GM23338 (cell line): ENCODE results near the gene ZNF300. TPM values are rescaled to one million over a fixed set of nuclear protein-coding genes. Genes with fewer than 3 reads are reported as not detected.
A peak's percentile ranks its signal among the peaks of the same experiment; 100 is the strongest.

Experiments used
- ATAC-seq: fragments of 200-7000 bp; cut with Tn5 transposase; 3 replicates; pipeline ENCODE4 v1.9.1; 2020
- DNase-seq: peaks from one replicate; pipeline ENCODE4 v3.0.0-alpha.2; 2015; ENCODE audit warnings: low spot score
- H2AFZ ChIP-seq: fragments of 200-600 bp; sonication (generic); 2 replicates; pipeline ENCODE4 v1.8.0; 2016; ENCODE audit warnings: antibody characterized with exemption, mild to moderate bottlenecking, moderate library complexity
- H3F3A ChIP-seq: fragments of 200-600 bp; sonication (generic); replicated peaks from 2 replicates; pipeline ENCODE4 v1.8.0; 2017; ENCODE audit warnings: antibody characterized with exemption, mixed run types, low read depth
- H3K27ac ChIP-seq: fragments of 200-600 bp; sonication (generic); 2 replicates; pipeline ENCODE4 v1.6.1; 2016; ENCODE audit warnings: low read depth
- H3K27me3 ChIP-seq: fragments of 200-600 bp; sonication (generic); 2 replicates; pipeline ENCODE4 v1.8.0; 2016; ENCODE audit warnings: mild to moderate bottlenecking, mixed run types, moderate library complexity; ENCODE audit not compliant: insufficient read depth
- H3K36me3 ChIP-seq: fragments of 200-600 bp; sonication (generic); 2 replicates; pipeline ENCODE4 v1.8.0; 2016; ENCODE audit warnings: mild to moderate bottlenecking; ENCODE audit not compliant: insufficient read depth
- H3K4me1 ChIP-seq: fragments of 200-600 bp; sonication (generic); 2 replicates; pipeline ENCODE4 v1.8.0; 2016; ENCODE audit warnings: mild to moderate bottlenecking, moderate library complexity; ENCODE audit not compliant: insufficient read depth
- H3K4me2 ChIP-seq: fragments of 200-600 bp; sonication (generic); 2 replicates; pipeline ENCODE4 v1.7.1; 2017; ENCODE audit warnings: mixed run types
- H3K4me3 ChIP-seq: fragments of 200-600 bp; sonication (generic); 2 replicates; pipeline ENCODE4 v1.6.1; 2016; ENCODE audit warnings: mixed run types
- H3K79me2 ChIP-seq: fragments of 200-600 bp; sonication (generic); replicated peaks from 2 replicates; pipeline ENCODE4 v1.8.0; 2017; ENCODE audit warnings: mild to moderate bottlenecking; ENCODE audit not compliant: insufficient read depth
- H3K9me2 ChIP-seq: fragments of 200-600 bp; sonication (generic); 2 replicates; pipeline ENCODE4 v1.8.0; 2017; ENCODE audit not compliant: insufficient read depth
- H4K20me1 ChIP-seq: fragments of 200-600 bp; sonication (generic); replicated peaks from 2 replicates; pipeline ENCODE4 v1.8.0; 2017; ENCODE audit warnings: mild to moderate bottlenecking; ENCODE audit not compliant: insufficient read depth
- H3K27ac Mint-ChIP-seq: 2 replicates; pipeline ENCODE4 v1.8.0; 2020; ENCODE audit warnings: inconsistent platforms, mild to moderate bottlenecking, moderate library complexity, mixed read lengths
- H3K27me3 Mint-ChIP-seq: 3 replicates; pipeline ENCODE4 v1.8.0; 2022; ENCODE audit warnings: low read depth, mild to moderate bottlenecking, moderate library complexity, mixed read lengths, inconsistent platforms; ENCODE audit not compliant: insufficient read depth, poor library complexity
- H3K36me3 Mint-ChIP-seq: 3 replicates; pipeline ENCODE4 v1.8.0; 2021; ENCODE audit warnings: low read depth, mild to moderate bottlenecking, inconsistent platforms, moderate library complexity, mixed read lengths
- H3K4me1 Mint-ChIP-seq: 3 replicates; pipeline ENCODE4 v1.8.0; 2020; ENCODE audit warnings: mild to moderate bottlenecking, inconsistent platforms, mixed read lengths
- H3K4me3 Mint-ChIP-seq: 3 replicates; pipeline ENCODE4 v1.8.0; 2021; ENCODE audit warnings: moderate library complexity, mild to moderate bottlenecking, inconsistent platforms, mixed read lengths
- H3K9me3 Mint-ChIP-seq: 3 replicates; pipeline ENCODE4 v1.8.0; 2020; ENCODE audit warnings: moderate library complexity, mild to moderate bottlenecking, inconsistent platforms, mixed read lengths
- CREB1 ChIP-seq: fragments of 250-450 bp; sonication (Bioruptor Pico); IDR thresholded peaks from 2 replicates; pipeline ENCODE4 v1.5.0; 2020; ENCODE audit warnings: low read depth, mild to moderate bottlenecking, moderate library complexity
- CTCF ChIP-seq, 2 experiments: fragments of 200-600 bp in 1 of 2; sonication (generic) in 1 of 2; conservative IDR thresholded peaks; 2 replicates each; pipeline versions ENCODE4 v1.5.1 to v1.6.1; 2016 to 2017; ENCODE audit warnings: antibody characterized with exemption in 2 of 2, low read depth in 2 of 2, mild to moderate bottlenecking in 2 of 2, moderate library complexity in 1 of 2
- EZH2 ChIP-seq: fragments of 200-600 bp; sonication (generic); IDR thresholded peaks from one replicate; pipeline ENCODE4 v1.8.0; 2017; ENCODE audit warnings: antibody characterized with exemption, mild to moderate bottlenecking, low read depth; ENCODE audit not compliant: unreplicated experiment
- EZH2phosphoT487 ChIP-seq: fragments of 200-600 bp; sonication (generic); IDR thresholded peaks from one replicate; pipeline ENCODE4 v1.8.1; 2018; ENCODE audit warnings: antibody characterized with exemption; ENCODE audit not compliant: unreplicated experiment
- JUNB ChIP-seq: IDR thresholded peaks from one replicate; pipeline ENCODE4 v1.6.1; 2016; ENCODE audit warnings: antibody characterized with exemption; ENCODE audit not compliant: unreplicated experiment
- POLR2AphosphoS5 ChIP-seq: IDR thresholded peaks from 2 replicates; pipeline ENCODE4 v1.6.1; 2016; ENCODE audit warnings: antibody characterized with exemption, low read depth
- STAT1 ChIP-seq: IDR thresholded peaks from one replicate; pipeline ENCODE4 v1.6.1; 2016; ENCODE audit warnings: antibody characterized with exemption; ENCODE audit not compliant: unreplicated experiment
- ZNF114 ChIP-seq: fragments of 250-450 bp; sonication (Bioruptor Pico); IDR thresholded peaks from 2 replicates; pipeline ENCODE4 v1.5.0; 2020; ENCODE audit warnings: mild to moderate bottlenecking, moderate library complexity
- ZNF331 ChIP-seq: fragments of 250-450 bp; sonication (Bioruptor Pico); IDR thresholded peaks from 2 replicates; pipeline ENCODE4 v1.5.0; 2020; ENCODE audit warnings: low read depth, mild to moderate bottlenecking, moderate library complexity
- ZNF462 ChIP-seq: fragments of 250-450 bp; sonication (Bioruptor Pico); IDR thresholded peaks from 2 replicates; pipeline ENCODE4 v1.5.0; 2020; ENCODE audit warnings: mild to moderate bottlenecking, moderate library complexity
- polyA plus RNA-seq: library from polyadenylated mRNA; unstranded; fragments of >200 nt; fragmentation: Nextera tagmentation; extraction: Ambion mirVana; gene quantifications from 2 replicates; pipeline ENCODE4 v1.2.1, GENCODE V29; 2016
- total RNA-seq: library from RNA; depleted of rRNA; stranded (reverse); fragments of >200 nt; shearing (Covaris generic); gene quantifications from 2 replicates; pipeline ENCODE4 v1.2.3, GENCODE V29; 2014

Gene ZNF300
- total and polyA plus RNA-seq, 2 experiments from 2014 or later: 15.1 to 25.9 TPM

GRCh38 chr5:150853561-150853960 lies 51.2 kb downstream of the ZNF300 start (continued):
- no peak for TF ChIP-seq ZNF462 (CRISPR knock-in tag)
- no peak for TF ChIP-seq POLR2AphosphoS5
- TF ChIP-seq CTCF (conservative IDR thresholded peaks at IDR 0.05; ENCODE audit: low read depth in 2 of 2): no peak

- Histone ChIP-seq H4K20me1 (no peaks in the 10 kb centered on the region), H3K79me2 (no peaks in the 10 kb centered on the region), H3K4me2 (no peak overlapping the region), H3K27ac (no peak overlapping the region), H3K4me3 (no peak overlapping the region), H3K27me3 (peaks cover 8% of the 10 kb centered on the region; the same call in 1 of the 2 replicates), H3K36me3 (no peaks in the 10 kb centered on the region), H3K4me1 (no peaks in the 10 kb centered on the region), H3F3A (no peaks in the 10 kb centered on the region), H3K9me2 (no peaks in the 10 kb centered on the region), H2AFZ (0 out of 2 replicates have a peak overlapping the region, but pooled peaks have one; percentile 30)
- DNase-seq (no peak), ATAC-seq (no peak)
- no peak overlapping the region for H3K4me3 Mint-ChIP-seq
- peaks cover 10% of the 10 kb centered on the region for H3K4me1 Mint-ChIP-seq
- peaks cover 8% of the 10 kb centered on the region; the same call in 2 of the 3 replicates for H3K9me3 Mint-ChIP-seq
- no peak overlapping the region for H3K27ac Mint-ChIP-seq
- peaks cover 10% of the 10 kb centered on the region for H3K27me3 Mint-ChIP-seq
- H3K36me3 Mint-ChIP-seq: no peaks in the 10 kb centered on the region; the same call in 2 of the 3 replicates
- TF ChIP-seq EZH2 (no peak), ZNF114 (CRISPR knock-in tag) (no peak), POLR2AphosphoS5 (no peak), JUNB (no peak), CREB1 (no peak), EZH2phosphoT487 (no peak), ZNF331 (no peak), STAT1 (no peak)
Measured at GRCh38 chr5:150851039-150851438, 53.7 kb downstream of the ZNF300 start.
